MCF 10A (cell line): ENCODE results near the gene ZNF227. TPM values are rescaled to one million over a fixed set of nuclear protein-coding genes. Genes with fewer than 3 reads are reported as not detected.
"Not testable (repeated sequence)": the region's sequence is repeated elsewhere in the genome, so short reads cannot be mapped to it uniquely, and the experiment has no call there.

Experiments used
- BruUV-seq: library from RNA; stranded (reverse); fragments of 400-500 nt; replicated peaks from 2 replicates; lab custom pipeline; 2021; lab: Mats Ljungman, UMichigan
- CTCF ChIA-PET: fragments of 300-600 bp; sonication (Branson Sonifier 250); formaldehyde crosslinking; extraction: SDS; loops from one replicate; lab custom pipeline; 2021; ENCODE audit warnings: antibody characterized with exemption, inconsistent platforms; lab: Yijun Ruan, JAX
- POLR2A ChIA-PET: fragments of 300-600, 350-650 bp; sonication (Branson Sonifier 250); formaldehyde crosslinking; extraction: SDS; loops from one replicate; lab custom pipeline; 2020; ENCODE audit warnings: antibody characterized with exemption, inconsistent platforms; lab: Yijun Ruan, JAX
- DNase-seq: peaks from one replicate; pipeline ENCODE4 v3.0.0-alpha.2; 2018; ENCODE audit not compliant: unreplicated experiment
- H3K27ac Mint-ChIP-seq: one replicate; pipeline ENCODE4 v1.8.0; 2022; ENCODE audit warnings: mild to moderate bottlenecking, low read depth, mixed read lengths; ENCODE audit not compliant: unreplicated experiment
- H3K27me3 Mint-ChIP-seq: one replicate; pipeline ENCODE4 v1.8.0; 2022; ENCODE audit warnings: mixed read lengths; ENCODE audit not compliant: insufficient read depth, unreplicated experiment
- H3K36me3 Mint-ChIP-seq: one replicate; pipeline ENCODE4 v1.8.0; 2022; ENCODE audit warnings: mild to moderate bottlenecking, moderate library complexity, mixed read lengths; ENCODE audit not compliant: insufficient read depth, unreplicated experiment
- H3K4me1 Mint-ChIP-seq: one replicate; pipeline ENCODE4 v1.8.0; 2022; ENCODE audit warnings: mixed read lengths; ENCODE audit not compliant: insufficient read depth, unreplicated experiment
- H3K4me3 Mint-ChIP-seq: one replicate; pipeline ENCODE4 v1.8.0; 2022; ENCODE audit warnings: mild to moderate bottlenecking, moderate library complexity, mixed read lengths; ENCODE audit not compliant: unreplicated experiment
- H3K9me3 Mint-ChIP-seq: one replicate; pipeline ENCODE4 v1.8.0; 2022; ENCODE audit warnings: mixed read lengths; ENCODE audit not compliant: unreplicated experiment
- CTCF ChIP-seq: fragments of 200-600 bp; IDR thresholded peaks from one replicate; pipeline ENCODE4 v1.8.0; 2022; ENCODE audit warnings: antibody characterized with exemption, mild to moderate bottlenecking; ENCODE audit not compliant: unreplicated experiment
- intact Hi-C: fragments of 100-400 bp; cut with micrococcal nuclease; formaldehyde crosslinking; loops from 2 replicates; pipeline ENCODE4 v1.14.1; 2022
- total RNA-seq: library from RNA; stranded (reverse); gene quantifications from 2 replicates; pipeline ENCODE4 v1.2.3, GENCODE V29; 2022

The ZNF227 gene
- total RNA-seq, 1 experiment from 2014 or later: 22.6 TPM

GRCh38 chr19:44164673-44165512 lies 47.4 kb upstream of the ZNF227 start, which contains the start of gene ZNF226:
Gene ZNF226, plus strand, starts transcription at chr19:44165100. Its CDS starts 4,981 bp downstream, at chr19:44170081.
- ChIA-PET POLR2A (interaction anchor here (0.6 to 3.1 kb wide), 33 partner anchors 10 to 984 kb away, joined by 3 to 42 read pairs (median 4); partner anchors contain the start of genes ZNF180, ZNF221, ZNF222 and ZNF224), CTCF (interaction anchor here (0.5 to 1.3 kb wide), 4 partner anchors 27 to 717 kb away, joined by 3 to 4 read pairs (median 3); no protein-coding TSS in a partner anchor)
- H3K27me3 Mint-ChIP-seq: no peaks in the 10 kb centered on the region
- BruUV-seq: no TSS peak
- TF ChIP-seq CTCF: no peak
- DNase-seq: peak; percentile 98
- peaks cover 20% of the 10 kb centered on the region for H3K9me3 Mint-ChIP-seq
- peaks cover 47% of the 10 kb centered on the region for H3K36me3 Mint-ChIP-seq
- H3K27ac Mint-ChIP-seq: peak within 1 kb of the TSS; percentile 96
- peaks cover 9% of the 10 kb centered on the region for H3K4me1 Mint-ChIP-seq
- intact Hi-C loops: loop anchor here (1.0 to 10.0 kb wide), 2 partner anchors 47 to 340 kb away; partner anchors contain the start of genes ZNF180 and ZNF227
- peak within 1 kb of the TSS; percentile 98 for H3K4me3 Mint-ChIP-seq

GRCh38 chr19:44170660-44171059 lies 41.7 kb upstream of the ZNF227 start:
- CTCF ChIA-PET, H3K4me3 Mint-ChIP-seq, H3K27ac Mint-ChIP-seq, intact Hi-C loops, H3K27me3 Mint-ChIP-seq, BruUV-seq, DNase-seq, H3K4me1 Mint-ChIP-seq: not testable (repeated sequence)
- POLR2A ChIA-PET: interaction anchor here (0.9 kb wide), 1 partner anchor 75 kb away, joined by 4 read pairs; no protein-coding TSS in a partner anchor
- Mint-ChIP-seq H3K36me3 (peaks cover 98% of the 10 kb centered on the region), H3K9me3 (peaks cover 25% of the 10 kb centered on the region)

- H3K4me3 Mint-ChIP-seq: no peak overlapping the region
- no peaks in the 10 kb centered on the region for H3K4me1 Mint-ChIP-seq
- BruUV-seq: no TSS peak
- H3K27ac Mint-ChIP-seq: no peak overlapping the region
- TF ChIP-seq CTCF: no peak
- CTCF ChIA-PET: no interaction called here
- H3K9me3 Mint-ChIP-seq: peaks cover 37% of the 10 kb centered on the region
- H3K36me3 Mint-ChIP-seq: peaks cover 62% of the 10 kb centered on the region
- intact Hi-C loops: no loop called here
- POLR2A ChIA-PET: interaction anchor here (0.6 to 1.1 kb wide), 3 partner anchors 68 to 204 kb away, joined by 3 read pairs; no protein-coding TSS in a partner anchor
- H3K27me3 Mint-ChIP-seq: no peaks in the 10 kb centered on the region
- no peak for DNase-seq
These were observed 35.7 kb upstream of the ZNF227 start for GRCh38 chr19:44176590-44176989.

GRCh38 chr19:44180968-44181367 lies 31.4 kb upstream of the ZNF227 start:
- peaks cover 33% of the 10 kb centered on the region for H3K9me3 Mint-ChIP-seq
- intact Hi-C loops: no loop called here
- H3K27ac Mint-ChIP-seq: no peak overlapping the region
- no peak for DNase-seq
- CTCF ChIA-PET: no interaction called here
- H3K4me1 Mint-ChIP-seq: no peaks in the 10 kb centered on the region
- H3K27me3 Mint-ChIP-seq: no peaks in the 10 kb centered on the region
- peaks cover 19% of the 10 kb centered on the region for H3K36me3 Mint-ChIP-seq
- H3K4me3 Mint-ChIP-seq: no peak overlapping the region
- POLR2A ChIA-PET: interaction anchor here (0.6 to 1.9 kb wide), 2 partner anchors 9 to 26 kb away, joined by 3 to 7 read pairs; no protein-coding TSS in a partner anchor
- no TSS peak for BruUV-seq
- no peak for TF ChIP-seq CTCF
